Kidney (tissue), 14 donors: ENCODE data around the gene XKR7. TPM values are rescaled to one million over a fixed set of nuclear protein-coding genes. Genes with fewer than 3 reads are reported as not detected.

Experiments
- DNase-seq, 5 donors: peaks; one replicate each; pipeline ENCODE4 v3.0.0-alpha.2; 2013 to 2020
- FAIRE-seq: peaks from 2 replicates; lab custom pipeline; 2012; peaks lifted over from hg19 to GRCh38; lab: Jason Lieb, UNC
- H3K27ac ChIP-seq, 2 donors: one replicate each; pipeline ENCODE4 v1.7.0; 2013; ENCODE audit warnings: low read depth in 2 of 2, low read length in 2 of 2, inconsistent platforms in 1 of 2
- H3K27me3 ChIP-seq: one replicate; pipeline ENCODE4 v1.7.1; 2013; ENCODE audit warnings: low read length, inconsistent platforms; ENCODE audit not compliant: control insufficient read depth, insufficient read depth
- H3K36me3 ChIP-seq, 3 donors: one replicate each; pipeline versions ENCODE4 v1.7.0 to v1.7.1; 2013; ENCODE audit warnings: low read length in 3 of 3, control low read depth in 1 of 3, inconsistent platforms in 1 of 3; ENCODE audit not compliant: insufficient read depth in 3 of 3, control insufficient read depth in 2 of 3
- H3K4me1 ChIP-seq, 3 donors: one replicate each; pipeline versions ENCODE4 v1.7.0 to v1.7.1; 2013; ENCODE audit warnings: low read length in 3 of 3, inconsistent platforms in 1 of 3, low read depth in 1 of 3; ENCODE audit not compliant: control insufficient read depth in 2 of 3, insufficient read depth in 2 of 3
- H3K4me3 ChIP-seq, 3 donors: one replicate each; pipeline versions ENCODE4 v1.7.0 to v1.8.1; 2013; ENCODE audit warnings: low read length in 3 of 3, control low read depth in 1 of 3, inconsistent platforms in 1 of 3
- H3K9ac ChIP-seq, 3 donors: one replicate each; pipeline versions ENCODE4 v1.7.0 to v1.7.1; 2013; ENCODE audit warnings: low read length in 3 of 3, control low read depth in 1 of 3, inconsistent platforms in 1 of 3
- H3K9me3 ChIP-seq, 3 donors: one replicate each; pipeline versions ENCODE4 v1.7.0 to v1.7.1; 2013; ENCODE audit warnings: low read length in 3 of 3, control low read depth in 1 of 3, inconsistent platforms in 1 of 3; ENCODE audit not compliant: control insufficient read depth in 2 of 3, insufficient read depth in 1 of 3
- intact Hi-C: fragments of 100-400 bp; cut with DNase I; formaldehyde crosslinking; loops from one replicate; pipeline ENCODE4 v1.11.1; 2022
- polyA plus RNA-seq: library from polyadenylated mRNA; stranded (reverse); fragments of 350-450 nt; fragmentation: Illumina TruSeq; extraction: RNeasy Lipid Tissue Mini Kit (QIAGEN cat#74804); gene quantifications from one replicate; pipeline ENCODE4 v1.2.3, GENCODE V29; 2014; ENCODE audit warnings: low read depth, low replicate concordance; ENCODE audit not compliant: insufficient read depth
- total RNA-seq: library from RNA; stranded (reverse); fragmentation: NEBNext Ultra II Directional; extraction: Animal tissue kit (Norgen Biotek cat#: 25700); gene quantifications from one replicate; pipeline ENCODE4 v1.2.1, GENCODE V29; 2021
- TF ChIP-seq, protein P1 (sequence below): IDR thresholded peaks from 3 replicates; pipeline ENCODE4 v1.5.1; 2012; ENCODE audit warnings: mild to moderate bottlenecking, moderate library complexity, borderline replicate concordance; ENCODE audit not compliant: insufficient read depth; ENCODE audit errors: extremely low read depth
- donor health status: control.
- donor health status: control.
- donor health status: control.
- donor health status: control.
- donor health status: control.
- donor health status: DM: yes; HTN: yes; CAD: no.
- donor health status: Normal renal cell carcinoma (clear cell type).

The XKR7 gene
- total and polyA plus RNA-seq, 2 donors from 2014 or later: 0.06 TPM; not detected in 1

DNA sequence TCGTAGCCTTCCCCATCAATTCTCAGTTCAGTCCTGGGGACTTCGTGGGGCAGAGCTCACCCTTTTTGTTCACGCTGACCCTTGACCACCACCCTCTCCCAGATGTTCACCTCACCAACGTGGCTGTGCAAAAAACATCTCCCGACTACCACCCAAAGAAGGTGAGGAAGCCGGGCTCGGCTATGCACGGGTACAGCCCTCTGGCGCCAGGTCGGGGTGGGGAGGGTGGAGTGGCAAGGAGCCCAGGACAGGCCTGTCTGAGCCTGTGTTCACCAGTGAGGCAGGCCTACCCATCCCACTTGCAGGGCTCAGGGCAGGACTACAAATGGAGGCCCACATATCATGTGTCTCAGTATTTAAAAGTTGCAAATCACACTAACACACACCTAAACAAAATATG is 34.3 kb upstream of the XKR7 start:
- Histone ChIP-seq H3K9ac (no peak overlapping the region), H3K27ac (no peak overlapping the region), H3K9me3 (no peaks in the 10 kb centered on the region), H3K27me3 (no peaks in the 10 kb centered on the region), H3K4me1 (no peaks in the 10 kb centered on the region), H3K36me3 (no peaks in the 10 kb centered on the region), H3K4me3 (no peak overlapping the region)
- DNase-seq (no peak), FAIRE-seq (no peak)
- TF ChIP-seq, protein P1, sequence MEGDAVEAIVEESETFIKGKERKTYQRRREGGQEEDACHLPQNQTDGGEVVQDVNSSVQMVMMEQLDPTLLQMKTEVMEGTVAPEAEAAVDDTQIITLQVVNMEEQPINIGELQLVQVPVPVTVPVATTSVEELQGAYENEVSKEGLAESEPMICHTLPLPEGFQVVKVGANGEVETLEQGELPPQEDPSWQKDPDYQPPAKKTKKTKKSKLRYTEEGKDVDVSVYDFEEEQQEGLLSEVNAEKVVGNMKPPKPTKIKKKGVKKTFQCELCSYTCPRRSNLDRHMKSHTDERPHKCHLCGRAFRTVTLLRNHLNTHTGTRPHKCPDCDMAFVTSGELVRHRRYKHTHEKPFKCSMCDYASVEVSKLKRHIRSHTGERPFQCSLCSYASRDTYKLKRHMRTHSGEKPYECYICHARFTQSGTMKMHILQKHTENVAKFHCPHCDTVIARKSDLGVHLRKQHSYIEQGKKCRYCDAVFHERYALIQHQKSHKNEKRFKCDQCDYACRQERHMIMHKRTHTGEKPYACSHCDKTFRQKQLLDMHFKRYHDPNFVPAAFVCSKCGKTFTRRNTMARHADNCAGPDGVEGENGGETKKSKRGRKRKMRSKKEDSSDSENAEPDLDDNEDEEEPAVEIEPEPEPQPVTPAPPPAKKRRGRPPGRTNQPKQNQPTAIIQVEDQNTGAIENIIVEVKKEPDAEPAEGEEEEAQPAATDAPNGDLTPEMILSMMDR: no peak
- intact Hi-C loops: no loop called here

DNA sequence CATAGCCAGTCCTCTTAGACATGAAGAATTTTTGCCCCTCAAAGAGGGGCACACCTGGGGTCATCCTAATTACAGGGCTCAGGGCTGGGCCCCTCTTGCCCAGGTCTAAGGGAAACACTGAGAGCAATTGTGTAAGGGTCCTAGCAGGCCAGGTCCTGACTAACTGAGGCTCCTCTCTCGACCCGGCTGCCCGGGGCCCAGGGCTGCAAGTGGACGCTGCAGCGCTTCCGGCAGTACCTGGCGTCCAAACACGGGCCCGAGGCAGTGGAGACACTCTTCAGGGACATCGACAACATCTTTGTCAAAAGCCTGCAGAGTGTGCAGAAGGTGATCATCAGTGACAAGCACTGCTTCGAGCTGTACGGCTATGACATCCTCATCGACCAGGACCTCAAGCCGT is 33.5 kb upstream of the XKR7 start:
- TF ChIP-seq, protein P1: no peak
- no peak for FAIRE-seq

DNA sequence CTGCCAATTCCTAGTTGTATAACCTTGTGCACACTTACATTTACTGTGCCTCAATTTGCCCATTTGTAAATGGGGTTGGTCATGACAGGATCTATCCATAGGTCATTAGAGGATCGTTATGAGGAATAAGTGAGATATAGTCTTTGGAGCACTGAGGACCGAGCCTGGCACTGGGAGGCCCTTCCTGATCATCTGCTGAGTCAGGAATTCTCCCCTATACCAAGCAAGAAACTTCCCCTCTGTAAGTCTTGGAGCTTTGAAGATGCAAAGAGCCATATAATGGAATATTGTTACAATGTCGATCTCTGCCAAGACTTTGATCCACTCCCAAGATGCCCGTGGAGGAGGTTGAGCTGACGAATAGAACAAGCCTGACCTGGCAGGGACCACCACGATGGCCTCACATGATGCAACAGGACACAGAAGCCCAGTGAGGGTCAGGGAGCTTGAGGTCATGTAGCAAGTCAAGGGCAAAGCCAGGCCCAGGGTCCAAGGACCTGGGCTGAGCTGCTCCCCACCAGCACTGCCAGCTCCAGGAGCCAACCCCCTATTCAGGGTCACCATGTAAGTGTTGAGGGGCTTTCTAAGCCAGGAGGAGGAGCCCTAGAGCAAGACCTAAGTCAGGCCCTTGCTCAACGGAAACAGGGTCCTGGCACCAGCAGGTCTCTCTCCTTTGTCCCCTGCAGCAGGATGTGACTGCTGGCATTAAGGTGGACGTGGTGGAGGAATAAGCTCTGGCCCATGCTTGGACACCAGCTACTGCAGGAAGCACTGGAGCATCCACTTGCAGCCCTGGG is 32.8 kb upstream of the XKR7 start:
- Histone ChIP-seq H3K36me3 (no peaks in the 10 kb centered on the region), H3K4me3 (no peak overlapping the region), H3K9me3 (no peaks in the 10 kb centered on the region), H3K27me3 (no peaks in the 10 kb centered on the region), H3K27ac (no peak overlapping the region), H3K4me1 (no peaks in the 10 kb centered on the region), H3K9ac (no peak overlapping the region)
- DNase-seq: no peak
- intact Hi-C loops: no loop called here
- TF ChIP-seq, protein P1: no peak
- no peak for FAIRE-seq

More for the DNA sequence above, 33.5 kb upstream of the XKR7 start:
- Histone ChIP-seq H3K4me1 (no peaks in the 10 kb centered on the region), H3K4me3 (no peak overlapping the region), H3K27ac (no peak overlapping the region), H3K9ac (no peak overlapping the region), H3K27me3 (no peaks in the 10 kb centered on the region), H3K9me3 (no peaks in the 10 kb centered on the region), H3K36me3 (no peaks in the 10 kb centered on the region)
- intact Hi-C loops: no loop called here
- DNase-seq: no peak

DNA sequence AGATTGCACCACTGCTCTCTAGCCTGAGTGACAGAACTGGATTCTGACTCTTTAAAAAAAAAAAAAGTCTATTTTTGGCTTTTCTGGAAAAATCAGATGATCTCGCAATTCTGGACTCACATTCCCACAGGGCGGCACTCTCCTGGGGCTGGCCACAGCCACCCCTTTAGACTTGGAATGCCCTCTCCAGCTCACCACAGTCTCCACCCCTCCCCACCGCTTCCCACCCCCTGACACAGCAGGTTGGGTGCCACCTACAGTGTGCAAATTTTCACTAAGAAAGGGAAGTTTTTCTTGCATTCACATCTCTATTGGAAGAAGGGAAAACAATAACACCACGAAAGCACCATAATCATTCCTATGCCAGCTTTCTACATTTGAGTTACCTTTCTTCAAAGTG is 31.5 kb upstream of the XKR7 start:
- DNase-seq (no peak), FAIRE-seq (no peak)
- no peaks in the 10 kb centered on the region for H3K36me3 ChIP-seq
- H3K4me1 ChIP-seq: no peaks in the 10 kb centered on the region
- TF ChIP-seq, protein P1: no peak
- H3K9ac ChIP-seq: no peak overlapping the region
- H3K27ac ChIP-seq: no peak overlapping the region
- no peaks in the 10 kb centered on the region for H3K27me3 ChIP-seq
- no peaks in the 10 kb centered on the region for H3K9me3 ChIP-seq
- no peak overlapping the region for H3K4me3 ChIP-seq
- intact Hi-C loops: no loop called here
